ENCODE data around the gene PPP3CB. TPM values are rescaled to one million over a fixed set of nuclear protein-coding genes. Genes with fewer than 3 reads are reported as not detected.

PPP3CB gene
- polyA plus RNA-seq, 3 donors, result 4.8 to 18.9 (median 6.5) TPM

DNA sequence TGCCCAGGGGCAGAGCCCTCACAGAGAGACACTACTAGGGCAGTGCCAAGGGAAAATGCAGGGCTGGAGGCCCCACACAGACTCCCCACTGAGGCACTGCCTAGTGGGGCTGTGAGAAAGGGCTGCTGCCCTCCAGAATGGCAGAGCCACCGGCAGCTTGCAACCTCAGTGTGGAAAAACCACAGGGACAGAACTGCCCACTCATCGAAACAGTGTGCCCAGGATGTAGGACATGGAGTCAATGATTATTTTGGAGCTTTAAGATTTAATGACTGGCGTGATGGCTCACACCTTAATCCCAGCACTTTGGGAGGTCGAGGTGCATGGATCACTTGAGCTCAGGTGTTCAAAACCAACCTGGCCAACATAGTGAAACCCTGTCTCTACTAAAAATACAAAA is 34.9 kb downstream of the PPP3CB start:
- Mint-ChIP-seq H3K4me1 (no peaks in the 10 kb centered on the region), H3K27ac (peak overlapping the region in 1 of 7 donors; percentile 17), H3K27me3 (ENCODE audit: low read depth in 3 of 3) (peaks cover 0 to 1% (median 0%) of the 10 kb centered on the region in 3 donors), H3K4me3 (no peak overlapping the region), H3K9me3 (no peaks in the 10 kb centered on the region), H3K36me3 (peaks cover 49 to 72% of the 10 kb centered on the region in 2 donors)
- no peaks in the 10 kb centered on the region for H3K79me2 ChIP-seq (ENCODE audit: insufficient read depth, low read length)
- no peaks in the 10 kb centered on the region for H3K9me3 ChIP-seq (replicated peaks in 1 of 2; ENCODE audit: control insufficient read depth in 1 of 2, insufficient read depth in 1 of 2, low read length in 2 of 2)
- no peak for DNase-seq
- 100% methylated on average over 3 of the region's 4 CpGs for WGBS (ENCODE audit: insufficient coverage)
- no peak for TF ChIP-seq CTCF (IDR thresholded peaks at IDR 0.05)
- no peaks in the 10 kb centered on the region for H3K4me1 ChIP-seq (ENCODE audit: control insufficient read depth in 1 of 2, insufficient read depth in 2 of 2, low read length in 2 of 2)
- H3K27me3 ChIP-seq (ENCODE audit: control insufficient read depth in 2 of 2, insufficient read depth in 2 of 2, low read length in 2 of 2), result no peaks in the 10 kb centered on the region
- no peak overlapping the region for H3K9ac ChIP-seq (ENCODE audit: insufficient read depth, low read length, poor library complexity, severe bottlenecking)
- H3K36me3 ChIP-seq (replicated peaks in 1 of 2; ENCODE audit: control insufficient read depth in 1 of 2, insufficient read depth in 2 of 2, low read length in 2 of 2), result peaks cover 40 to 85% of the 10 kb centered on the region in 2 donors
- no peak overlapping the region for H2AFZ ChIP-seq (ENCODE audit: insufficient read depth, low read depth, low read length, poor library complexity, severe bottlenecking)
- H3K4me2 ChIP-seq (replicated peaks; ENCODE audit: extremely low read depth, low read length, poor library complexity, severe bottlenecking), result no peak overlapping the region
- intact Hi-C loops (cut with micrococcal nuclease), result no loop called here
- no peak overlapping the region for H3K27ac ChIP-seq (ENCODE audit: low read depth in 1 of 2, low read length in 2 of 2)
- no peaks in the 10 kb centered on the region for H4K20me1 ChIP-seq (ENCODE audit: insufficient read depth, low read length)
- H3K4me3 ChIP-seq (replicated peaks in 1 of 3; ENCODE audit: low read depth in 2 of 3, low read length in 3 of 3), result no peak overlapping the region

DNA sequence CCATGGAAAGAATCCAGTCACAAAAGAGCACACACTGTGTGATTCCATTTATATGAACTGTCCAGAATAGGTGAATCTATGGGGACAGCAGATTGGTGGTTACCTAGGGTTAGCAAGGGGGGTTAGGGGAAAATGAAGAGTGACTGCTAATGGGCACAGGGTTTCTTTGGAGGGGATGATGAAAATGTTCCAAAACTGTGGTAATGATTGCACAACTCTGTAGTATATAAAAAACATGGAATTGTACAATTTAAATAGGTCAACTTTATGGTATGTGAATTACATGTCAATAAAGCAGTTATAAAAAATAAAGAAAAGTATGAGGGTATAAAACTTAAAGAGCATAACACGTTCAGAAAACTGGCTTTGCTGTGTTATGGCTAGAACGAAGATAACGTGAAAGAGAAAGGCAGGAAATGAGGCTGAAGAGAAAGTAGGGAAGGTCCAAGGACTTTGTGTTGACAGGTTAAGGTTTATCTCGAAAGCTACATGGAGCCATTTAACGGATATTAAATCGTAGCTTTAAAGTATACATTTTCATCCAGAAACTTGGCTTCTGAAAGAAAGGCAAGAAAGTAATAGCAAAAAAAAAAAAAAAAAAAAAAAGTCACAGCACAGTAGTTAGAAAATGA is 36.0 kb downstream of the PPP3CB start:
- Histone ChIP-seq H3K4me1 (ENCODE audit: control insufficient read depth in 1 of 2, insufficient read depth in 2 of 2, low read length in 2 of 2) (no peaks in the 10 kb centered on the region), H3K9ac (ENCODE audit: insufficient read depth, low read length, poor library complexity, severe bottlenecking) (no peak overlapping the region), H3K36me3 (replicated peaks in 1 of 2; ENCODE audit: control insufficient read depth in 1 of 2, insufficient read depth in 2 of 2, low read length in 2 of 2) (peaks cover 33 to 83% of the 10 kb centered on the region in 2 donors), H3K79me2 (ENCODE audit: insufficient read depth, low read length) (no peaks in the 10 kb centered on the region), H3K4me3 (replicated peaks in 1 of 3; ENCODE audit: low read depth in 2 of 3, low read length in 3 of 3) (no peak overlapping the region), H3K4me2 (replicated peaks; ENCODE audit: extremely low read depth, low read length, poor library complexity, severe bottlenecking) (no peak overlapping the region), H3K27ac (ENCODE audit: low read depth in 1 of 2, low read length in 2 of 2) (no peak overlapping the region), H3K27me3 (ENCODE audit: control insufficient read depth in 2 of 2, insufficient read depth in 2 of 2, low read length in 2 of 2) (no peaks in the 10 kb centered on the region), H2AFZ (ENCODE audit: insufficient read depth, low read depth, low read length, poor library complexity, severe bottlenecking) (no peak overlapping the region), H4K20me1 (ENCODE audit: insufficient read depth, low read length) (no peaks in the 10 kb centered on the region), H3K9me3 (replicated peaks in 1 of 2; ENCODE audit: control insufficient read depth in 1 of 2, insufficient read depth in 1 of 2, low read length in 2 of 2) (no peaks in the 10 kb centered on the region)
- H3K36me3 Mint-ChIP-seq, result peaks cover 43 to 68% of the 10 kb centered on the region in 2 donors
- WGBS (ENCODE audit: insufficient coverage), result 91% methylated on average over 3 of the region's 6 CpGs
- peaks cover 0 to 1% (median 0%) of the 10 kb centered on the region in 3 donors for H3K27me3 Mint-ChIP-seq (ENCODE audit: low read depth in 3 of 3)
- H3K4me3 Mint-ChIP-seq, result no peak overlapping the region
- H3K9me3 Mint-ChIP-seq, result peaks cover 0 to 2% (median 0%) of the 10 kb centered on the region in 7 donors
- H3K27ac Mint-ChIP-seq, result peak overlapping the region in 1 of 7 donors; percentile 43
- intact Hi-C loops (cut with micrococcal nuclease), result no loop called here
- DNase-seq, result no peak
- no peaks in the 10 kb centered on the region for H3K4me1 Mint-ChIP-seq
- TF ChIP-seq CTCF (IDR thresholded peaks at IDR 0.05), result no peak

Data from CD14-positive monocyte (primary cell).